H1 (cell line): ENCODE data around the gene TMEM63A. TPM values are rescaled to one million over a fixed set of nuclear protein-coding genes. Genes with fewer than 3 reads are reported as not detected.

Experiments used
- BCL11A ChIP-seq, 2 experiments: IDR thresholded peaks; one replicate each; pipeline ENCODE4 v1.6.1; 2011; ENCODE audit warnings: low read depth in 2 of 2, low read length in 2 of 2, mild to moderate bottlenecking in 2 of 2
- CHD1 ChIP-seq: IDR thresholded peaks from 2 replicates; pipeline ENCODE4 v1.6.1; 2012; ENCODE audit warnings: low read depth, low read length, improper control_type of control experiment
- KDM1A ChIP-seq: fragments of 200-600, 300-600 bp; sonication (generic); IDR thresholded peaks from 2 replicates; pipeline ENCODE4 v1.7.1; 2016; ENCODE audit warnings: mild to moderate bottlenecking, low read length, borderline replicate concordance
- MAFK ChIP-seq: IDR thresholded peaks from 2 replicates; pipeline ENCODE4 v1.6.1; 2012; ENCODE audit warnings: low read depth, mild to moderate bottlenecking, improper control_type of control experiment, low read length
- NANOG ChIP-seq: IDR thresholded peaks from 2 replicates; pipeline ENCODE4 v1.6.1; 2011; ENCODE audit warnings: low read length, low read depth, mild to moderate bottlenecking, inconsistent platforms; ENCODE audit not compliant: insufficient read depth, poor library complexity, severe bottlenecking
- PHF8 ChIP-seq: fragments of 200-600 bp; sonication (generic); conservative IDR thresholded peaks from 2 replicates; pipeline ENCODE4 v1.7.1; 2012; ENCODE audit warnings: low read depth, mild to moderate bottlenecking, inconsistent platforms, low read length, moderate library complexity
- polyA plus RNA-seq, 7 experiments: library from polyadenylated mRNA; depleted of rRNA in 3 of 7; stranded (reverse) in 5 of 7; unstranded in 2 of 7; fragments of >200 nt in 5 of 7; fragments of 200-250 nt in 2 of 7; gene quantifications; 1 replicate in 5 of 7; 2 replicates in 1 of 7; 4 replicates in 1 of 7; pipeline versions ENCODE4 v1.2.1 to v1.2.3, GENCODE V29; 2011 to 2013; ENCODE audit warnings: missing spikeins in 2 of 7, mixed read lengths in 2 of 7
- total RNA-seq: library from RNA; stranded (reverse); fragmentation: NEBNext Ultra II Directional; extraction: Animal tissue kit (Norgen Biotek cat#: 25700); gene quantifications from 2 replicates; pipeline ENCODE4 v1.2.1, GENCODE V29; 2021
- TF ChIP-seq, protein P1 (sequence below): IDR thresholded peaks from 2 replicates; pipeline ENCODE4 v1.6.1; 2012; ENCODE audit warnings: low read length, inconsistent platforms

The TMEM63A gene
- total and polyA plus RNA-seq, 2 of the 8 experiments (the other 6 are each of a cell fraction or from before 2014, with no cell fraction given): 26.1 to 55.4 TPM

DNA sequence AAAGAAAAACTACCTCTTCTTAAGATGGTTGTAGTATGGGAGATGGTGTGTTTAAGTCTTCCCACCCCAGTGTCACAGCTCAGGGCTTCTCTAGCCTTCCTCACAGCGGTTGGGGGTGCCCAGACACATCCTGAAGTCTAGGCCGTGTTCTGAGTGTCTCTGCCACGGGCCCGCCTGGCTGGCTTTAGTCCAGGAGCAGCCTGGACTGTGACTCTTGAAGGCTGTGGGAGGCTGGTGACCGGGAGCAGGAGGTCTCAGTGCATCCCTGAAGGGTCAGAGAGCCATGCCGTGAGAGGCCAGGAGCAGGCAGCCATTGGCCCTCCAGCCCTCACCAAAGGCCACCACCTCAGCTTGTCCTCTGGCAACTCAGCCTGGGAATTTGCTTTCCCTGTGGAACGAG is 67.8 kb downstream of the TMEM63A start (continued):
- TF ChIP-seq KDM1A (no peak), BCL11A (IDR thresholded peaks at IDR 0.05; ENCODE audit: low read depth in 2 of 2, low read length in 2 of 2) (no peak), MAFK (no peak), NANOG (no peak), CHD1 (no peak), PHF8 (no peak)
- TF ChIP-seq, protein P1, sequence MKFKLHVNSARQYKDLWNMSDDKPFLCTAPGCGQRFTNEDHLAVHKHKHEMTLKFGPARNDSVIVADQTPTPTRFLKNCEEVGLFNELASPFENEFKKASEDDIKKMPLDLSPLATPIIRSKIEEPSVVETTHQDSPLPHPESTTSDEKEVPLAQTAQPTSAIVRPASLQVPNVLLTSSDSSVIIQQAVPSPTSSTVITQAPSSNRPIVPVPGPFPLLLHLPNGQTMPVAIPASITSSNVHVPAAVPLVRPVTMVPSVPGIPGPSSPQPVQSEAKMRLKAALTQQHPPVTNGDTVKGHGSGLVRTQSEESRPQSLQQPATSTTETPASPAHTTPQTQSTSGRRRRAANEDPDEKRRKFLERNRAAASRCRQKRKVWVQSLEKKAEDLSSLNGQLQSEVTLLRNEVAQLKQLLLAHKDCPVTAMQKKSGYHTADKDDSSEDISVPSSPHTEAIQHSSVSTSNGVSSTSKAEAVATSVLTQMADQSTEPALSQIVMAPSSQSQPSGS: no peak
